ENCODE measurements around the gene PTPRH. TPM values are rescaled to one million over a fixed set of nuclear protein-coding genes. Genes with fewer than 3 reads are reported as not detected.

Gene PTPRH
- total RNA-seq, 1 donor from 2014 or later, result 0.16 TPM

DNA sequence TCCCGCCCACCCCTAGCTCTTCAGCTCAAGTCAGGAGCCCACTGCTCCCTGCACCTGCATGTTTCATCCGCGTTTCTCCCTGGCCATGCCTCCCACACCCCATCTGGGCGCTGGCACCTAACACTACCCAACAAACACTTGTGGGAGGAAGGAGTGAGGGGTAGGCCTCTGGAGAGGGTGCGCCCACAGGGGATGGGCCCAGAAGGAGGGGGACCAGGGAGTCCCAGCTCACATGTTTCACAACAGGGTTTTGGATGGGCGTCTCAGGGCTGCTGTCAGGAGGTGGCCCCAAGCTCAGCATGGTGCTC lies 31.4 kb upstream of the PTPRH start:
- intact Hi-C loops (cut with micrococcal nuclease), result no loop called here
- Mint-ChIP-seq H3K4me1 (ENCODE audit: low read depth) (peaks cover 5% of the 10 kb centered on the region), H3K9me3 (no peaks in the 10 kb centered on the region), H3K27me3 (ENCODE audit: insufficient read depth) (no peaks in the 10 kb centered on the region), H3K4me3 (no peak overlapping the region), H3K27ac (no peak overlapping the region), H3K36me3 (ENCODE audit: low read depth) (peaks cover 41% of the 10 kb centered on the region)
- DNase-seq (ENCODE audit: low spot score), result no peak

DNA sequence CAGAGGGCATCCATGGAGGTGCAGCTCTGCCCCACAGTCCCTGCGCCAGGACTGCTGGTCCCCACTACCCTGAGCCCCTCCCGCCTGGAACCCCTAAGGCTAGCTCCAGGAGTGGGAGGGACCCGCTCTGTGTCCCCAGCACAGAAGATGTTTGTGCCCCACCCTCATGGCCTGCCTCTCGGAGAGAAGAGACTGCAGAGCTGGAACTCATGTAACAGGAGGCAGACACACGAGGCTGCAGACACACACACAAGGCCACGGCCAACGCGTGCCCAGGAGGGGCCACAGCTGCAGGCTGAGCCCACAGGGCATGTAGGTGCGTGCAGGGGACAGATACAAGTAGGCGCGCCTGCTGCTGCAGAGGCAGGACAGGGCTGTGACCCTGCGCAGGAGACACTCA lies 29.7 kb upstream of the PTPRH start:
- DNase-seq (ENCODE audit: low spot score), result no peak
- Mint-ChIP-seq H3K36me3 (ENCODE audit: low read depth) (peaks cover 50% of the 10 kb centered on the region), H3K9me3 (no peaks in the 10 kb centered on the region), H3K27me3 (ENCODE audit: insufficient read depth) (no peaks in the 10 kb centered on the region), H3K27ac (no peak overlapping the region), H3K4me3 (no peak overlapping the region), H3K4me1 (ENCODE audit: low read depth) (peaks cover 5% of the 10 kb centered on the region)
- intact Hi-C loops (cut with micrococcal nuclease), result no loop called here

DNA sequence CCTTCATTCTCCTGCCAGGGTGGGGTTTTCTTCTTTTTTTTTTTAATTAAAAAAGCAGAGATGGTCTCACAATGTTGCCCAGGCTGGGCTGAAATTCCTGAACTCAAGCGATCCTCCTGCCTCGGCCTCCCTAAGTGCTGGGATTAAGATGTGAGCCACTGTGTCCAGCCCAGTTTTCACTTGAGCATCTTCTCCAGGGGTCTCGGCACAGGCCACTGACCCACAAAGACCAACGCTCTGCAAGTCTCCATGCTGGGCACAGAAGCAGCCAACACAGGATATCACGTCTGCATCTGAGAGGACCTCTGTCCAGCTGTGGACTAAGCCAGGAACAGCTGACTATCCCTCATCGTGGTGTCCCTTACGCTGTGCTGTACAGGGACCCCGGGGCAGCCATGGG lies 28.7 kb upstream of the PTPRH start:
- no peak overlapping the region for H3K4me3 Mint-ChIP-seq
- no peak for DNase-seq (ENCODE audit: low spot score)
- H3K27me3 Mint-ChIP-seq (ENCODE audit: insufficient read depth), result no peaks in the 10 kb centered on the region
- H3K36me3 Mint-ChIP-seq (ENCODE audit: low read depth), result peaks cover 56% of the 10 kb centered on the region
- no peak overlapping the region for H3K27ac Mint-ChIP-seq
- no peaks in the 10 kb centered on the region for H3K9me3 Mint-ChIP-seq
- intact Hi-C loops (cut with micrococcal nuclease), result no loop called here
- H3K4me1 Mint-ChIP-seq (ENCODE audit: low read depth), result peaks cover 5% of the 10 kb centered on the region

DNA sequence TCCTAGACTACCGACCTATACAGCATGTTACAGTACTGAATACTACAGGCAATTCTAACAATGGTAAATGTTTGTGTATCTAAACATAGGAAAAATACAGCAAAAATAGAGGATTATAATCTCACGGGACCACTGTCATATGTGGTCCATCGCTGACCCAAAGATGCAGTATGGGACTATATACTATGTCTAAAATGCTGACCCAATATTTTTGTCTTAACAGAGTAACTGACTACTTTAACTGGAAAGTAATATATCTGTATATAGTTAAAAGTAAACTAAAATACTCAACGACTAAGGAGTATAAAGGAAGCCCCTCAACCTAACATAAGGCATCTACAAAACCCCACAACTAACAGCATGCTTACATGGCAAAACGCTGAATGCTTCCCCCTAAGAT lies 23.7 kb upstream of the PTPRH start:
- Mint-ChIP-seq H3K9me3 (no peaks in the 10 kb centered on the region), H3K27ac (no peak overlapping the region), H3K27me3 (ENCODE audit: insufficient read depth) (no peaks in the 10 kb centered on the region), H3K4me1 (ENCODE audit: low read depth) (no peaks in the 10 kb centered on the region), H3K4me3 (no peak overlapping the region), H3K36me3 (ENCODE audit: low read depth) (peaks cover 50% of the 10 kb centered on the region)
- DNase-seq (ENCODE audit: low spot score), result no peak
- intact Hi-C loops (cut with micrococcal nuclease), result no loop called here

DNA sequence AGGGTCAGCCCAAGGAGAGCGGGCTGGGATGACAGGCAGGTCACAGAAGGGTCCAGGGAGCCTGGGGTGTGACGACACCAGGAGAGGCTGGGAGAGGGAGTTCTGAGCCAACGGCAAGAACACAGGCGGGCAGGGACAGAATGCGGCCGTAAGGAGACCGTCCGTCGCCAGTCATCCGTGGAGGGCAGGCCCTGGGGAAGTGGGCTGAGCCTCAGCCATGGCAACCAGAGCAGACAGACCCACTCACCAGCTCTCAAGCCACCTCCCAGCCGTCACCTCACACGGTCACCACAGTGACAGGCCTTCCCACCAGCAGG lies 22.9 kb upstream of the PTPRH start:
- Mint-ChIP-seq H3K9me3 (no peaks in the 10 kb centered on the region), H3K4me3 (no peak overlapping the region), H3K27me3 (ENCODE audit: insufficient read depth) (no peaks in the 10 kb centered on the region), H3K4me1 (ENCODE audit: low read depth) (no peaks in the 10 kb centered on the region), H3K27ac (no peak overlapping the region), H3K36me3 (ENCODE audit: low read depth) (peaks cover 47% of the 10 kb centered on the region)
- intact Hi-C loops (cut with micrococcal nuclease), result no loop called here
- no peak for DNase-seq (ENCODE audit: low spot score)

DNA sequence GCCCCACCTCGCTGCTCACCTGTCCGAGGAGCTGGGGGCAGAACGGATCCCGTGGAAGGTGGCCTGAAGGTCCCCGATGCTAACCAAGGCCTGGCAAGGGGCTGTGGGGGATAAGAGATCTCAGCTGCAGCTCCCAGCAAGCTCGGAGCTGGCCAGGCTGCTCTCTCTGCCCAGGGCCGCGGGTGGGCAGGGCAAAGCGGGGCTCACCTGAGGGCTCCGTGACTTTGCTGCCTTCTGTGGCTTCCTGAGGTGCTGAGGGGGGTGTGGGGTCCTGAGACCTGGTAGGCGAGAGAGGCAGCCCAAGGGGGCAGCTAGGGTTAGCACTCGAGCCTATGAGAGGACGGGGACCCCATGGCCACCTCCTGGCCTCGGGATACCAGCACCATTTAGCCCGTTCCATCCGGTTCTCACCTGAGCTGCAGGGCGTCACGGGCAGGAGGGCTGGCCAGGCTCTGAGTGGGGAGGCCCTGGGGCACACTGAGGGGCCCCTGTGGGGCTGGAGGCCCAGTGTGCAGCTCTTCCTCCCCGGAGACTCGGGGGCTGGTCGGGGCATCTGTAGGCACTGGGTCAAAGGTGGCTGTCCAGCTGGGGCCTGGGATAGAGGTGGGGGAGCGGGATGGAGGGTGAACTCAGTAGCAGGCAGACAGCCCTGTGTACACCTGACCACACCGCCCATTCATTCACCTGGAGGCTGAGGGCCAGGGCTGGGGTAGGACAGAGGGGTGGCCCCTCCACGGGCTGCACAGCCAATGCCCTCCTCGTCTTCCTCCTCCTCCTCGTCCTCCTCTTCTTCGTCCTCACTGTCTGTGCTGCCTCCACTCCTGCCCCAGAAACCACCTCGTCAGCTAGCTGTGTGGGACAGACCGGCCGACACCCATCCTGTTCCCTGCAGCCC lies 22.3 kb upstream of the PTPRH start:
- Mint-ChIP-seq H3K9me3 (no peaks in the 10 kb centered on the region), H3K4me3 (no peak overlapping the region), H3K27ac (no peak overlapping the region), H3K27me3 (ENCODE audit: insufficient read depth) (no peaks in the 10 kb centered on the region), H3K36me3 (ENCODE audit: low read depth) (peaks cover 41% of the 10 kb centered on the region), H3K4me1 (ENCODE audit: low read depth) (no peaks in the 10 kb centered on the region)
- DNase-seq (ENCODE audit: low spot score), result no peak
- intact Hi-C loops (cut with micrococcal nuclease), result no loop called here

DNA sequence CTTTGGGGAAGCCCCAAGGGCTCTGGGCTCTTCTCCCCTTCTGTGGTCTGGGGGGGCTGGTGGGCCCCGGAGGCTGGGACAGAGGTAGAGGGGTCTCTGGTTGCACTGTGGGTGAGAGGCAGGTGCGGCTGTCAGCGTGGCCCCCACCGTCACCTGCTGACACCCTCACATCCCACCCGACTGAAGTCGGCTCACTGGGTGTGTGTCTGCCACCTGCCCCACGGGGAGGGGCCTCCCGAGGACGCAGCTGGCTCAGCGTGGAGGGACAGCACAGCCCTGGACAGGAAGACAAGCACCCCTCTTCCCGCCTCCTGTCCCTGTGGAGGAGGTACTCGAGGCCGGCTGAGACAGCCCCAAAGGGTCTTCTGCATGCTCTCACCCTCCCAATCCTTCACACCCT lies 21.5 kb upstream of the PTPRH start:
- DNase-seq (ENCODE audit: low spot score), result no peak
- Mint-ChIP-seq H3K9me3 (no peaks in the 10 kb centered on the region), H3K27ac (no peak overlapping the region), H3K4me3 (no peak overlapping the region), H3K4me1 (ENCODE audit: low read depth) (no peaks in the 10 kb centered on the region), H3K27me3 (ENCODE audit: insufficient read depth) (no peaks in the 10 kb centered on the region), H3K36me3 (ENCODE audit: low read depth) (peaks cover 37% of the 10 kb centered on the region)
- intact Hi-C loops (cut with micrococcal nuclease), result no loop called here

DNA sequence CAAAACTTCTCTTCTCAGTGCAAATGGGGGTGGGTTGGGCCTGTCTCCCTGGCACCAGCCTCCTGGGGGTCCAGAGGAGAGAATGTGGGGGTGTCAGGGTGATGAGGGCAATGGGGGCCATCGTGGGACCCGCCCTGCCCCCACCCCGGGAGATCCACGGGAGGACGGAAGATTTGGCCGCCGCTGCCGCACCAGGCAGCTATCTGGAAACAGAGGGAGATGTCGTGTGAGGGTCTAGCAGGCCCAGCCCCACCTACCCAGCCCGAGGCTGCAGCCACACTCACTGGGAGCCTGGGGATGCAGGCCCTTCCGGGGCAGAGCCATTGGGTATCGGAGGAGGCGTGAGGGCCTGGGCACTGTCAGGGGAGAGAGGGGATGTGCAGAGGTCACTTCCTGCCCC lies 21.0 kb upstream of the PTPRH start:
- H3K36me3 Mint-ChIP-seq (ENCODE audit: low read depth), result peaks cover 41% of the 10 kb centered on the region
- DNase-seq (ENCODE audit: low spot score), result no peak
- intact Hi-C loops (cut with micrococcal nuclease), result no loop called here
- H3K9me3 Mint-ChIP-seq, result no peaks in the 10 kb centered on the region
- H3K4me3 Mint-ChIP-seq, result no peak overlapping the region
- no peaks in the 10 kb centered on the region for H3K27me3 Mint-ChIP-seq (ENCODE audit: insufficient read depth)
- H3K27ac Mint-ChIP-seq, result no peak overlapping the region
- H3K4me1 Mint-ChIP-seq (ENCODE audit: low read depth), result no peaks in the 10 kb centered on the region

DNA sequence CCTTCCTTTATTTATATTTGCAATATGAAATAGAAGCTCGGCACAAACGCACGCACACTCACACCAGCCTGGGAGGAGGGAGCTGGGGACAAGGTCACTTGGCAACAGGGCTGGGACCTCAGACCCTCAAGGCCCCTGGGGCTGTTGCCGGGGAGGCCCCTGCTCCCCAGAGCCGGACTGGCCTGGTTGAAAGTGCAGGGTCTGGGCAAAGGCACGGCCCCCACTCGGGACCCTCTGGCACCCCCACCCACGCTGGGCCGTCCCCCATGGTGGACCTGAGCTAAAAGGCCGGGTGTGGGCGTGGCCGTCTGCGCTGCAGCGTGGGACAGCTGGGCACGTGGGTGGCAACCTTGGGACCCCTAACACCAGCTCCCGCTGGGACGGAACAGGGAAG lies 20.5 kb upstream of the PTPRH start:
- no peak overlapping the region for H3K27ac Mint-ChIP-seq
- H3K4me1 Mint-ChIP-seq (ENCODE audit: low read depth), result no peaks in the 10 kb centered on the region
- no peak for DNase-seq (ENCODE audit: low spot score)
- intact Hi-C loops (cut with micrococcal nuclease), result no loop called here
- peaks cover 36% of the 10 kb centered on the region for H3K36me3 Mint-ChIP-seq (ENCODE audit: low read depth)
- H3K9me3 Mint-ChIP-seq, result no peaks in the 10 kb centered on the region
- no peak overlapping the region for H3K4me3 Mint-ChIP-seq
- H3K27me3 Mint-ChIP-seq (ENCODE audit: insufficient read depth), result no peaks in the 10 kb centered on the region

DNA sequence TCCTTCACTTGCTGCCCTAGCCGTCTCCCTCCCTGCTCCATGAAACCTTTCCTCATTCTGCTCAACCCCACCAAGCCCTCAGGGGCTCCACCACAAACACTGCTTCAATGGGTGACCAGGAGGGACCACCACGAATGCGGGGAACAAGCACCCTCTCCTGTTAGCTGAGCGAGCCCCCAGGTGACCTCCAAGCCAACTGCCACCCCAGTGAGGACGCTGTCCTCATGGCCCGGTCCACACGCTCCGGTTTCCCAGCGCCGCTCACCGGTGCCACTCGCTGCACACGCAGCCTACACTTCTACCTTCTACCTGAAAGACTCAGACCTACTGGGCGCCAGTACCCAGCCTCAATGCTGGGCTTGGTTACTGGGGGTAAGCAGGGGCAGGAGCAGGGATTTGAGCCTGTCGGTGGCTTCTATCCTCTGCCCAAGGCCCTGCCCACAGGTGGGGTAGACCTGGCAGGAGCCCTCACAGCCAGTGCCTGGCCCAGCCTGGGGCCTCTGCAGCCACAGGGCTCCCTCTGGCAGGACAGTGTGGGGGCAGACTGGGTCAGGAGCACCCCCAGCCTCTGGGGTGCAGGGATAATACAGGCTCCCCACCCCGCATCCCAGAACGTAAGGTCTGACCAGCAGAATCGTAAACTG lies 20.0 kb upstream of the PTPRH start:
- H3K4me1 Mint-ChIP-seq (ENCODE audit: low read depth), result no peaks in the 10 kb centered on the region
- H3K36me3 Mint-ChIP-seq (ENCODE audit: low read depth), result peaks cover 31% of the 10 kb centered on the region
- H3K27me3 Mint-ChIP-seq (ENCODE audit: insufficient read depth), result no peaks in the 10 kb centered on the region
- H3K4me3 Mint-ChIP-seq, result no peak overlapping the region
- no peak overlapping the region for H3K27ac Mint-ChIP-seq
- no peak for DNase-seq (ENCODE audit: low spot score)
- no peaks in the 10 kb centered on the region for H3K9me3 Mint-ChIP-seq
- intact Hi-C loops (cut with micrococcal nuclease), result no loop called here

DNA sequence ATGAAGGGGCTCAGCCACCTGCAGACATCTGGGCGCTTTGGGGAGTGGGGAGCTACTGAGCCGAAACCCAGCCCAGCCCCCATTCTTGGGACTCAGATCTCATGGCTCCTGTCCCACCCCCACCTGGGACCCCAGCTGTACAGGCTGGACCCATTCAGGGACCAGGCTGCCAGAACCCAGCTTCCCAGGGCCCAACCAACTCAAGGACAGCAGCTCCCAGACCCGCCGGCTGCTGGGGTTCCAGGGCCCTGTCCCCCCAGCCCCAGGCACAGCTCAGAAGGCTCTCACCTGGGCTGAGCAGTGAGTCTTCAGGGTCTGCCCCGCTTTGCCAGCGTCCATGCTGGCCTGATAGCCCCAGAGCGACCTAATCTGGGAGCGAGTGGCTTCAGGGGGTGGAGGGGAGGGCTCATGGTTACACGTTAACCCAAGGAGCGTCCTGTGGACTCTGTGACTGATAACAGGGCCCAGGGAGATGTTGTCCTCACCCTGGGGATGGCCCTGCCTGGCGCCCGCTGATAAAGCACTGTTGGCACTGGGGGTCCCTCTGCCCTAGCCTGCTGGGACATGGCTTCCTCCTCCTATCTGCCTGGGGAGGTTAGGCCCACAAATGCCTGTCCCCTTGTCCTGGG lies 19.2 kb upstream of the PTPRH start, which contains the start of gene TMEM86B:
Gene TMEM86B (minus strand): TSS at position 361 of the 629 bp plus-strand sequence. CDS start 22 bp downstream, at position 339.
- no peaks in the 10 kb centered on the region for H3K27me3 Mint-ChIP-seq (ENCODE audit: insufficient read depth)
- no peaks in the 10 kb centered on the region for H3K9me3 Mint-ChIP-seq
- H3K4me3 Mint-ChIP-seq, result no peak within 1 kb of the TSS
- no peak for DNase-seq (ENCODE audit: low spot score)
- peaks cover 27% of the 10 kb centered on the region for H3K36me3 Mint-ChIP-seq (ENCODE audit: low read depth)
- H3K27ac Mint-ChIP-seq, result no peak within 1 kb of the TSS
- no peaks in the 10 kb centered on the region for H3K4me1 Mint-ChIP-seq (ENCODE audit: low read depth)
- intact Hi-C loops (cut with micrococcal nuclease), result no loop called here

DNA sequence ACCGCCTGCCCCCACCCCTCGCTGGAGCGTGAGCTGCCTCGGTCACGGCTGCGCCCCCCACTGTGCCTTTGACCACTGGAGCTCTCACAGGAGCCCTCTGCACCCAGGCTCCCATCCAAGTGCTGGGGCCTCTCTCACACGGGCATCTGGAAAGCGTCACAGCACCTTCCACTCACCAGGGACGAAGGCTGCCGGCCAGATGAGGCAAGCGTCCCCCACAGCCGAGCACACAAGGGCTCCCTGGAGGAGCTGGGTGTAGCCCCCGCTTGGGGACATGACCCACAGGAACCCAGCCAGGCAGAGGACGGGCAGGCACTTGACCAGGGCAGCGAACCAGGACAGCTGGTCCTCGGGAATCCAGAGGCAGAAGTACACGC lies 18.7 kb upstream of the PTPRH start:
- intact Hi-C loops (cut with micrococcal nuclease), result no loop called here
- Mint-ChIP-seq H3K4me1 (ENCODE audit: low read depth) (no peaks in the 10 kb centered on the region), H3K36me3 (ENCODE audit: low read depth) (peaks cover 22% of the 10 kb centered on the region), H3K9me3 (no peaks in the 10 kb centered on the region), H3K4me3 (no peak overlapping the region), H3K27me3 (ENCODE audit: insufficient read depth) (no peaks in the 10 kb centered on the region), H3K27ac (no peak overlapping the region)
- no peak for DNase-seq (ENCODE audit: low spot score)

DNA sequence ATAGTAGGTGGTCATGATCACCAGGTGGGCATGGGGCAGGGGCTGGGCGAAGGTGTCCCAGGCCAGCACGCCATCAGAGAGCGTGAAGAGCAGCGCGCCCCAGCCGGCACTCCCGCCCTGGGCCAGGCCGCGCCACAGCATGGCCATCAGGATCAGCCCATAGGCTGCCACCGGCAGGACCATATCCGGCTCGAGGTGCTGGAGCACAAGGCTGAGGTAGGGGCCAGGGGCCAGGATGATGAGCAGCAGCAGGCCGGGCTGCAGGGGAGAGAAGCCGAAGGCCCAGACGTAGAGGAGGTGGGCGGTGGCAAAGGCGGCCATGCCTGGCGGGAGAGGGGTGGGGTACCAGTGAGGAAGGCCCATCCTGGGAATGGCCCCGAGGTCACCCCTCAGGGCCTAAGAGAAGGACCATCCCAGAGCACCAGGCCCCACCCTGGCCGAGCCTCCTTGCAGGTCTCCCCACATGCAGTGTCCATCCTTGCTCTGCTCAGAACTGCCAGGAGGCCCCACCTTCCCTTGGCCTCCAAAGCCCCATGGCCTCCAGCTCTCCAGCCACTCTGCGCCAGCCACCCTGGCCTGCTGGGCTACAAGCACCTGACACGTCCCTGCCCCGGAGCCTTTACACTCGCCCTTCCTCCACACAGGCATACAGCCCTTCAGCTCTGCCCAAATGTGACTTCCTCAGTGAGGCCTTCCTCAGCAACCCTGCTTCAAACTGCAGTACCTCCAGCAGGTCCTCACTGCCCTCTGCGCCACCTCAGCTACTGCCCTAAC lies 18.1 kb upstream of the PTPRH start:
- DNase-seq (ENCODE audit: low spot score), result no peak
- no peak overlapping the region for H3K27ac Mint-ChIP-seq
- peaks cover 19% of the 10 kb centered on the region for H3K36me3 Mint-ChIP-seq (ENCODE audit: low read depth)
- no peaks in the 10 kb centered on the region for H3K9me3 Mint-ChIP-seq
- no peaks in the 10 kb centered on the region for H3K27me3 Mint-ChIP-seq (ENCODE audit: insufficient read depth)
- H3K4me1 Mint-ChIP-seq (ENCODE audit: low read depth), result no peaks in the 10 kb centered on the region
- intact Hi-C loops (cut with micrococcal nuclease), result no loop called here
- H3K4me3 Mint-ChIP-seq, result no peak overlapping the region

Measured in activated T-helper 1 cell treated with anti-CD3 and anti-CD28 coated beads, Interleukin-12 subunit alpha, Interleukin-12 subunit beta, Interleukin-2, Interleukin-4 antibody, amounts not matched to agents 30 ng/mL and 10 ng/mL and 1 ng/mL, durations not matched to agents 14 hours and 24 hours and 36 hours (primary cell).